DND-41 (cell line): Measurements from ENCODE around the gene WDR7.

Experiments
- CTCF ChIP-seq: IDR thresholded peaks from 2 replicates; pipeline ENCODE4 v1.5.1; 2012; ENCODE audit warnings: borderline replicate concordance, low read length, moderate library complexity, mild to moderate bottlenecking; ENCODE audit not compliant: poor library complexity, severe bottlenecking; ENCODE audit errors: extremely low read depth
- EZH2 ChIP-seq: IDR thresholded peaks from 3 replicates; pipeline ENCODE4 v1.6.1; 2012; ENCODE audit warnings: borderline replicate concordance, low read depth, mild to moderate bottlenecking, moderate library complexity, low read length, inconsistent platforms; ENCODE audit not compliant: severe bottlenecking

GRCh38 chr18:56641714-56642337 lies 9.3 kb upstream of the WDR7 start:
- TF ChIP-seq CTCF: no peak
- no peak for TF ChIP-seq EZH2
